ENCODE data around the gene RBX1. TPM values are rescaled to one million over a fixed set of nuclear protein-coding genes. Genes with fewer than 3 reads are reported as not detected.
A peak's percentile ranks its signal among the peaks of the same experiment; 100 is the strongest.

RBX1 gene
- polyA plus RNA-seq, 1 experiment = 104 TPM

GRCh38 chr22:40919446-40919845 is 31.7 kb upstream of the RBX1 start:
- H3K27me3 ChIP-seq (ENCODE audit: control insufficient read depth, insufficient read depth, low read length) = no peaks in the 10 kb centered on the region
- no peak overlapping the region for H3K4me3 ChIP-seq (ENCODE audit: low read depth, low read length)
- H3K27ac ChIP-seq (ENCODE audit: low read depth, low read length) = no peak overlapping the region
- ChIA-PET POLR2A (no interaction called here), CTCF (no interaction called here)
- H3K9me3 ChIP-seq (ENCODE audit: control insufficient read depth, insufficient read depth, low read length) = no peaks in the 10 kb centered on the region
- no peak for TF ChIP-seq CTCF (IDR thresholded peaks at IDR 0.05; ENCODE audit: low read depth, low read length)
- no peak for DNase-seq (ENCODE audit: low read depth, low spot score)

- CTCF ChIA-PET = interaction anchor here (0.7 kb wide), 1 partner anchor 51 kb away, joined by 4 read pairs; no protein-coding TSS in a partner anchor
- no peak for TF ChIP-seq CTCF (IDR thresholded peaks at IDR 0.05; ENCODE audit: low read depth, low read length)
- Histone ChIP-seq H3K4me3 (ENCODE audit: low read depth, low read length) (no peak overlapping the region), H3K27ac (ENCODE audit: low read depth, low read length) (no peak overlapping the region), H3K27me3 (ENCODE audit: control insufficient read depth, insufficient read depth, low read length) (no peaks in the 10 kb centered on the region), H3K9me3 (ENCODE audit: control insufficient read depth, insufficient read depth, low read length) (no peaks in the 10 kb centered on the region)
- POLR2A ChIA-PET = no interaction called here
- DNase-seq (ENCODE audit: low read depth, low spot score) = no peak
These were observed 30.7 kb upstream of the RBX1 start for GRCh38 chr22:40920526-40920925.

- CTCF ChIA-PET = interaction anchor here (0.6 to 3.5 kb wide), 66 partner anchors 9 to 604 kb away, joined by 3 to 25 read pairs (median 4); partner anchors contain the start of gene EP300
These were observed 28.5 kb upstream of the RBX1 start for GRCh38 chr22:40922484-40923303.

GRCh38 chr22:40928657-40929056 is 22.5 kb upstream of the RBX1 start:
- ChIA-PET CTCF (interaction anchor here (0.9 kb wide), 1 partner anchor 12 kb away, joined by 3 read pairs; no protein-coding TSS in a partner anchor), POLR2A (interaction anchor here (0.5 to 1.7 kb wide), 3 partner anchors 23 to 333 kb away, joined by 3 to 6 read pairs (median 5); partner anchors contain the start of gene RBX1)
- TF ChIP-seq CTCF (IDR thresholded peaks at IDR 0.05; ENCODE audit: low read depth, low read length) = no peak
- Histone ChIP-seq H3K27ac (ENCODE audit: low read depth, low read length) (no peak overlapping the region), H3K27me3 (ENCODE audit: control insufficient read depth, insufficient read depth, low read length) (no peaks in the 10 kb centered on the region), H3K9me3 (ENCODE audit: control insufficient read depth, insufficient read depth, low read length) (no peaks in the 10 kb centered on the region), H3K4me3 (ENCODE audit: low read depth, low read length) (no peak overlapping the region)
- no peak for DNase-seq (ENCODE audit: low read depth, low spot score)

More at GRCh38 chr22:40922484-40923303, 28.5 kb upstream of the RBX1 start:
- POLR2A ChIA-PET = interaction anchor here (0.6 to 1.1 kb wide), 6 partner anchors 29 to 315 kb away, joined by 3 to 8 read pairs (median 3); partner anchors contain the start of gene RBX1
- Histone ChIP-seq H3K9me3 (ENCODE audit: control insufficient read depth, insufficient read depth, low read length) (no peaks in the 10 kb centered on the region), H3K27me3 (ENCODE audit: control insufficient read depth, insufficient read depth, low read length) (no peaks in the 10 kb centered on the region), H3K27ac (ENCODE audit: low read depth, low read length) (no peak overlapping the region), H3K4me3 (ENCODE audit: low read depth, low read length) (no peak overlapping the region)
- peak; percentile 41 for DNase-seq (ENCODE audit: low read depth, low spot score)
- peak; percentile 66 for TF ChIP-seq CTCF (IDR thresholded peaks at IDR 0.05; ENCODE audit: low read depth, low read length)

- no peak for DNase-seq (ENCODE audit: low read depth, low spot score)
- ChIA-PET CTCF (interaction anchor here (1.8 kb wide), 1 partner anchor 9 kb away, joined by 12 read pairs; no protein-coding TSS in a partner anchor), POLR2A (no interaction called here)
- Histone ChIP-seq H3K27me3 (ENCODE audit: control insufficient read depth, insufficient read depth, low read length) (no peaks in the 10 kb centered on the region), H3K27ac (ENCODE audit: low read depth, low read length) (no peak overlapping the region), H3K9me3 (ENCODE audit: control insufficient read depth, insufficient read depth, low read length) (no peaks in the 10 kb centered on the region; the same call in 1 of the 2 replicates), H3K4me3 (ENCODE audit: low read depth, low read length) (no peak overlapping the region)
- TF ChIP-seq CTCF (IDR thresholded peaks at IDR 0.05; ENCODE audit: low read depth, low read length) = no peak
These were observed 18.8 kb upstream of the RBX1 start for GRCh38 chr22:40932396-40932795.

Data from AG04450 (cell line).